CD4-positive, alpha-beta T cell treated with Interleukin-1 beta for 1 hour (primary cell): ENCODE results near the gene HS6ST3.

ENCODE experiments used
- DNase-seq, 2 donors: peaks; one replicate each; pipeline ENCODE4 v3.0.0-alpha.2; 2020 to 2022

The HS6ST3 gene

DNA sequence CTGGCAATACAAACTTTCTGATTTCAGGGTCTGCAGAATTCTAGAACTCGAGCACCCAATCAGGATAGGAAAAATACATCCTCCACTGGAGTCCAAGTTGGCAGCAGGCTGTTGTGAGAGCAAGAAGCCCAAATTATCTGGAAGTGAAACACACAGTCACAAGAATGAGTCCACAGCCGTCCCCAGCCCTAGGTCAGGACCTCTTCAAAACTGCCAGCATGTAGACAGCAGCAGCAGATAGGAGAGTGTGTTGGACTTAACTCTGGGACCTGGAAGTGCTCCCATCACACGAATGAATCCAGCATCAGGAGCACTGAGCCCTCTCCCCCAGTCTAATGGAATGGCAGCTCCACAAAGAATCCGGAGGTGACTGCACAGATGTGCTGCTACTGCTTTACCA, 483.7 kb downstream of the HS6ST3 start:
- DNase-seq = no peak

DNA sequence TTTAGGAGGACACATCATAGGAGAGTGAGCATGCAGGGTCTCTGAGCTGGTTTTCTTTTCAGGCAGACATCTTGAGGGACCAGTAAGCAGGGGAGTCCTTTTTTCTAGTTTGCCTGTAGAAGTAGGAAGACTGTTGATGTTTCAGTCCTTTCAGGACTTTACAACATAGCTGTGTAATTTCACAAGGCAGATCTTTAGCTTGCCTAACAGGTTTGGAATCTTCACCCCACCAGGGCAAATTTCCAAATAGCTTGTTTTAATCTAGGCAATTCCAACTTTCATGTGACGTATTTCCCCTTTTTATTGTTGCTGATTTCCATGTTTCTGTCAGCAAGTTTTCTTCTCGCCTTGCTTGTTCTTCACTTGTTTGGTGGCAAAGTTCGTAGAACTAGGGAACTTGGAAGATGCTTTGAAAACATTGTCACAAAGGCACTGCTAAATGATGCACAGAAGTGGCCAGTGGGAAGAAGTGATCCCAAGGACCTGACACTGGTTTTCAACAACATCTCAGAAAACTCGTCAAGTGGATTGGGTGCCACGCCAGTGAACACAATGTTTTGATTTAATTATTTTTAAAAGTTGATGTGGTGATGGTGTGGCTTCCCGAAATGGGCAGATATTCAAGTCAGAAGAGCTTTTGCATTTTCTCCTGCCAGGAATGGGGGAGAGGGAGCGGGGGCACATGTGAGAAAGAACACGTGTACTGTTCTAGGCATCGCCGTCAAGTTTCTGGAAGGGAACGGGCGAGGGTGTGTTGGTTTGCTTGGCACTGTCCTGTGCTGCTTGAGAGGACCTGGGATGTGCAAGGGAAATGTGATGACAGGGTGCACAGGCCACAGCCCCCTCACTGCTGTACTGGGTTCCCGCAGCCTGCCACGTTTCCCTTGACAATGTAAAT, 485.8 kb downstream of the HS6ST3 start:
- no peak for DNase-seq

DNA sequence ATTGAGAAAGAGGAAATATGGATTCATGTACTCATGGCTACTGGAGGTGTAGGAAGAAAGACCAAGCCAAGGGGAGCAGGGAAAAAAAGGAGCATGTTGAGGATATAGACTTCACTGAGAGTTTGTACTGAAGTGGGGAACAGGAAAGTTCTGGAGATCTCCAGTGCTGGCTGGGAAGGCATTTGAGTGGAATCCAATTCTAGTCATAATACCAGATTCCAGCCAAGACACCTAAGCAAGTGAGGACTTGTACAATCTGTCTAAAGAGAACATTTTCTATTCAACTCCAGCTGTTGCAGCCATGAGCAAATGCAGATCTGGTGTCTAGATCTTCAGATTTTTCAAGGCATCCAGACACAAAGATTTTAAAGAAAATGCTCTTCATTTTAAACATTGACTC, 491.8 kb downstream of the HS6ST3 start:
- DNase-seq = no peak

DNA sequence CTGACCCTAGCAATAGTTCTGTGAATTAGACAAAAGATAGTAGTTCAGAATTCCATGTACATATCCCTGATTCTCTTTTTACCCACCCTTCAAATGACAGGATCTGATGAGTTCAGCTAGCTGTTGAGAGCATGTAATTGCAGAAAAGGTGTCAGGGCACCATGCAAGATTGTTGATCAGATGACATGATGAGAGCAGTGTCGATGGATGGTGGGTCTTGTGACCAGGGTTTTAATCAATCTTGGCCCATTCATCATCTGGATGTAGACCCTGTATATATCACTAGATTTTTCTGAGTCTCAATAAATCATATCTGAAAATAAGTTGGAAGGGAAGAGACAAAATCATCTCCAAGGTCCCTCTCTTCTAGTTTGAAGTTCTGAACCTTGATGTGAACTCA, 525.3 kb downstream of the HS6ST3 start:
- DNase-seq = no peak

DNA sequence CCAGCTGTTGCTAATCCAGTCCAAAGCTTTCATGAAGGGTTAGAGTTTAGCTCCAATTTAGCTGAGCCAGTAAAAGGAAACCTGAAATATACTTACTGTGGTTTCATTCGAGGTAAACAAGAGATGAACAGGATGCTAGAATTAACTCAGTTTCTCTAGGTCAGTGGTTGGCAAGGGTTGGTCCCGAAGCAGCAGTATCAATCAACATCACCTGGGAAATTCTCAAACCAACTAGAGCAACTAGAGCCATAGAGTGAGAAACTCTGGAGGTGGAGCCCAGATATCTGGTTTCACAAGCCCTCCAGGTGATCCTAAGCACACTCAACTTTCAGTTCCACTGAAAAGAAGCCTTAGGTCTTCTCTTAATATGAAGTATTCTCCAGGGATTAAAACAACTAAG, 527.6 kb downstream of the HS6ST3 start:
- DNase-seq = no peak

DNA sequence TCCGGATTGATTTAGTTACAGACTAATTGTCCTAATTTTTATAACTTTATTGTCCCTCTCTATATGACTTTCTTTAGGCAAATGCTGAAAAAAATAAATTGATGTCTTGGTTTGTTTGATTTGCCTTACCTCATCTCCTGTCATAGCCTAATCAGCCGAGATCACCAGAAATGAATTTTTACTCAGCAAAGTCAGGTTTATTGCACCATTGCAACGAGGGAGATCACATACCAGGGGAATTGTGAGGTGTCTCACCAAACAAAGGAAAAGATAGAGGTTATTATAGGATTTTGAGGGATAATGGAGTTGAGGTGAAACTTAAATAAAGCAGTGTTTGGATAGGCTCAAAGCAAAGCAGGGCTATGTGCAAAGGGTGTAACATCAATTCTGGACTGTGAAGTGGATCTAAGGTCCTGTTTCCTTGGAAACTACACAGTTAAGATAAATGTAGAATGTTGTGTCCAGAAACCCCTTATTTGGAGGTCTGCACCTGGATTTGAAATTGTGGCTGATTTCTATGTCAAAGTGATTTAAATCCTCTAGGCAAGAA, 531.8 kb downstream of the HS6ST3 start:
- no peak for DNase-seq

DNA sequence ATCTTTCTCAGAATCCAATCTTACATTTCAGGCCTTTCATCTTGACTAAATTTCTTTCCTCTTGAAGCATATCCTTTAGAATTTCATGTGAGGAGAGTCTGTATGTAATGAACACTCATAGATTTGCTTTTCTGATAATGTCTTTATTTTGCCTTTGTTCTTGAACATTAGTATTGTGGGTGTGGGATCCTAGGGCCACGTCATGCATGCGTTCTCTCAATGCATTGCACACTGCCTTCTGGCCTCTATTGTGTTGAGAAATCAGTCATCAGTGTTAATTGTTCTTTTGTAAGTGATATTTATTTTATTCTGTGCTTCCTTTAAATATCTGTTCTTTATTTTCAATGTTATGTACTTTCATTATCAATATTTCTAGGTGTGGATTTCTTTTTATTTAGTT, 539.4 kb downstream of the HS6ST3 start:
- DNase-seq = no peak

DNA sequence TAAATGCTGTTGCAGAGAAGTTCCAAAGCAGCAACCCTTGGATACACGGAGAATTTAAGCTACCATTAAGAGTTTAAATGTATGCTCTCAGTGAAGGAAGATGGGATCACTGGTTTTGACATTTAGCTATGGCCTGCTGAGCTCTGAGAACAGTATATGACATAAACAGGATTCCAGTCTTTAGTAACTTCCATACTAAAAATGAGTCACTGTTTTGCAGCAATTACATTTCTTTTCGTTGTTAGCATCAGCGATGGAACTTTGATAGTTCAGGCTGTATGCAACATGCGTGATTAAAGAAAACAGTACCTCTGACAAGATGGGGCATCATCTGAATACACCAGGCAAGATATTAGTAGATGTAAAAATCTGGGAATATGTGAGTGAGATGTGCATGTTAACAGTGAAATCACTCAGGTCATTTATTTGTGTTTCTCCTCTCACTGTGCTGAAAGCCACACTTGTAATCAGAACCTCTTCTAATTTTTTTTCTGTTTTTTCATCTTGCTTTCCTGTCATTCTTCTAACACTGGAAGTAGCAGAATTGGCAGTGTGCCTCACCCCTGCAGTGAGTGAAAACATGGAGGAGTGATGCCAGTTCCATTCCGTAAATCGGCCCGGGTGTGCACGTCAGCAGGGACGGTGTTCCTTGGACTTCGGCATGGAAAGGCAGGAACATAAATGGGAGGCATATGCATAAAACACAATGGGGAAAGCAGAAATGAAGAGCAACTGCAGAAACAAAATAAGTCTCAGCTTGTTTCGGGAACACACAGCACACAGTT, 542.8 kb downstream of the HS6ST3 start:
- no peak for DNase-seq

DNA sequence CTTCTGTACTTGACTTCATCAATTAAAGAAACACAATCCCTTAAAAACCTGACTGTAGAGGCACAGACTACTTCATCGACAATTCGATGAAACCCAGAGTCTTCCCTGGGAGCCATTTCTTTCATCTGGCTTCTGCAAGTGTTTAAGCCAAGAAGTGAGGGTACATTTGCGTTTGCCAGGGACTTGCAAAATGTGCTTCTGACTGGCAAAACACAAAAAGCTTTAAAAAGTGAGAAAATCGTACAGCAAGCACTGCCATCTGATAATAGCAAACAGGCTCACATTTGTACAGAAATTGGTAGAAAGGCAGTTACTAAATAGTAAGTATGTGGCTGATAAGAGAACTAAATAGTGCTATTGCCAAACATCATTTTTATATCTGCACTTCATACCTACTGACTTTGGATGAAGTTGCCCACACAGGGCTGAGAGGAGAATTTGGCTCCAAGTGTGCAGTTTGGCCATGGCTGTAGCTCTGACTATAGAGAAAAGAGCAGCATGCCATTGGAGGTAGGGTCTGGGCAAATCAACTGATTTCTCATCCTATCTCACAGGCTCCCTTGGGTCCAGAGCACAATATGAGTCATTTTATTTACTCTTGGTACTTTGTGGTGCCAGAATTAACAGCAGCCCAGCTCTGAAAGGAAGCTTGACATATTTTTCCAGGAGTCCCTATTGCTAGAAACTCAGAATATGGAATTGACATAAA, 546.2 kb downstream of the HS6ST3 start:
- DNase-seq = no peak

DNA sequence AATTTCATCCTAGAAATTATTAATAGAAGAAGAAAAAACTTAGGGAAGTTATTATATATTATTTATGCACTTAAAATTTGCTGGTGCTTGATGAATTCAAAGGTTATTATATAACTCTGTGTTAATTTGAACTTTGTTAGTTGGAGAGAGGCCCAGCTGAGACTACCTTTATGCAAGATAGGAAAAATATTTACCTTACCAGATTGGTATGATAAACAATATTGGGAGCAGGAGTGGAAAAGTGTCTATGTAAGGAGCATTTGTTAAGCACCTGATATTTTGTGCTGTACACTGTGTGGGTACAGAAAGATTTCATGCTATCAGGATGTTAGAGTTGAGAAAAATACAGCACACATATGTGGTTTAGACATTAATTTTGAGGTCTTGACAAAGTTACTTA, 547.1 kb downstream of the HS6ST3 start:
- no peak for DNase-seq

DNA sequence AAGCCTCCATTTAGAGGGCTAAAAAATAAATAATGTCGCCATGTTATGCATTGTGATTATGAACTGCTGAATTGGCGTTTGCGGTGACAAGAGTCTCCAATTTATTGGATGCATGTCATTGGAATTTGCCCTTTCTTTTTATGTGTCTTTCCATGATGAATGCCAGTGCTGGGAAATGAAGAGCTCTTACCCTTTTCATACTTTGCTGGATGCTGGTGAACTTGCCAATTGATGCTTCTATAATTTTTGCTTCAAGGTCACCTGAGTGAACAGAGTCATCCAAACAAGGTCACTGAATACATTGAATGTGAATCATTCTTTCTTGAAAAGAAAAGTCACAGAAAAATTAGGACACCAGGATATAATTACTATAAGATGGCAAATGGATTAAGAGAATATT, 556.2 kb downstream of the HS6ST3 start:
- no peak for DNase-seq

DNA sequence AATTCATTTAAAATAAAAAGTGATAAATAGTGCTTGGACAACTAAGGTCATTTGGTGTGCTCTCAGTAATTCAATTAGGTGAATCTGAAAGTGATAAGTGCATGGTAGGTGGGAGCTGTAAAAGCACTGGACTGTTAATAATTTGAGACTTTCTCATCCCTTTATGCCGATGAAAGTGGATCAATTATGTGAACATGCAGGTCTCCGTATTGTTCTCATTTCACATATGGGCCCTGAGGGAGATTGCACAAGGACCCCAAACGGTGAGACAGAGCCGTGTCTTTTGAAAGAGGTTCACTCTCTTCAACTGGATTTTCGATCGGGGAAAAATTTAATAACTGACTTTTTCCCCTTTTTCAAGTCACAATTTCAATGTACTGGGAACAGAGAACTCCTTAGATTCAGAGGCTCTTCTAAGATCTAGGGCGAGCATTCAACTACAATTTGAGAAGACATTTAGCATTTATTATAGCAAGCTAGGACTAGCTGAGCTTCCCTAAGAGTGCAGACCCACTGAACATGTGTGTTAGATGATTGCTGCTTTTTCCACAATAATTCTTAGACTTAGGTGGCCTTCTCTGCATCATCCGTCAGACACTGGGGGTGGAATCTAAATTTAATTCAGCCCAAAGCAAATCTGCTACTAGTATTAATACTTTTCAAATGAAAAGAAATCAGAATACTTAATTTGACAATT, 556.8 kb downstream of the HS6ST3 start:
- no peak for DNase-seq

DNA sequence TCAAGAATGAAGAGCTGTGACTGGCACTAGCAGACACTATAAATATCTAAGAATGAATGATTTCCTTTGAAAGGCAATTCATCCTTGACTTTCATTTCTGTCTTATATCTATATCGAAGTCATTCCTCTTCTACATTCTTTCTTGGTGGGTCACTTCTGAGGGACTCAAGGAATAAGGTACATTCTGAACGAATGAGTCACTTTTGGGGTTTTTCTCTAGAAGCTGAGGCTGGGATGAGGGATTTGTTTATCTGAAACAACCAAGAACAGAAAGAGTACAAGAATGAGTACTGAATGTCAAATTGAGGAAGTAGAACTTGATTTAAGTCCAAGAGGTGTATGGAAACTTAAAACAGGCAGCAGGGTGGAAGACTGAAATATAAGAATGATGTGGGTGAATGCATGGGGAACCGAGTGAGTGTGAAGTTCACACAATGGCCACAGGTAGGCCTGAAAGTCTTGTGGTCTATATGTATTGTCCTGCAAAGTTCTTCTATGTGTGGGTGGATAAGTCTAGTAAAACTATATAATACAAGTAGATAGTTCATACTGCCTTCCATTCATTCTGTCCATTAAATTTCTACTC, 560.5 kb downstream of the HS6ST3 start:
- no peak for DNase-seq

DNA sequence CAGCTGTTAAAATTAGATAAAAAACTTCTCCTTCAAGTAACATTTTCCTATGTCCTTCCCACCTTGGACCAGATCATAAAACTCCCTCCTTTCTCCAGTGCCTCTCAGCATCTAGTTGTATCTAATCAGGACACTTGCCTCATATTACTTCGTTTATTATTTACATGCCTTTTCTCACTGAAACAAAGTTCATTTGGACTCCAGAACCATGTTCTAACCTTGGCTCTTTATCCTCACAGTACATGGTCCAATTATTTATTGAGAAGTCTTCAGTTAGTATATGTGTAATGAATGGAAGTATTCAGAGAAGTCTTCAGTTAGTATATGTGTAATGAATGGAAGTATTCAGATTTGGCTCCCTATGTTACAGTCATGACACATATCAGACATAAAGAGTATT, 561.7 kb downstream of the HS6ST3 start:
- DNase-seq = no peak

DNA sequence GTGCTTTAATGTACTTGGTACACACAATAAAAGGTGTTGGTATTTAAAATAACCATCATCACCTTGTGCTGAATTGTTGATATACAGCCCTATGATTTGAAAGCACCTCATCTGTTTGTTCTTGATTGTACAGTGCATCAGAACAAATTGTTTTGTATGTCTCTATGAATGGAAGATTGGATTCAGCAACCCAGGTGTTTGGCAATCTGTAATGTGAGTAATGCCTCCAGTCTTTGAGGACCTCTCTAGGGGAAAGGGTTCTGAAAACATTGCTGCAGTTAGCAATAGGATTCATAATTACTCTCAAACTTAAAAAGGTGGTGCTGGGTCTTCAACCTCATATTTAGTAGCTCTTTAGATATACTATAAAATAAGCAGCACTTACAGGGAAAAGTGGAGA, 562.6 kb downstream of the HS6ST3 start:
- no peak for DNase-seq

DNA sequence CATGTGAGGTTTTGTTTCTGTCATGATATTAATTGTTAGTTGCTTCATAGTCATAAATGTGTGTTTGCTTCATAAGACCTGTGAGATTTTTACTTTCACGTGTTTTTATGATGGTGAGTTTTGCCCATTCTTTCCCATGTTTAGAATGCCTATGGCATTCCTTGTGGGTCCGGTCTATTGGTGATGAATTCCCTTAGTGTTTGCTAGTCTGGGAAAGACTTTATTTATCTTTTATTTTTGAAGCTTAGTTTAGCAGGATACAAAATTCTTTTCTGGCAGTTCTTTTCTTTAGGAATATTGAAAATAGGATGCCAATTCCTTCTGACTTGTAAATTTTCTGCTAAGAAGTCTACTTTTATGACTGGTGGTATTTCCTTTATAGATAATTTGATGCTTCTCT, 571.7 kb downstream of the HS6ST3 start:
- DNase-seq = no peak

DNA sequence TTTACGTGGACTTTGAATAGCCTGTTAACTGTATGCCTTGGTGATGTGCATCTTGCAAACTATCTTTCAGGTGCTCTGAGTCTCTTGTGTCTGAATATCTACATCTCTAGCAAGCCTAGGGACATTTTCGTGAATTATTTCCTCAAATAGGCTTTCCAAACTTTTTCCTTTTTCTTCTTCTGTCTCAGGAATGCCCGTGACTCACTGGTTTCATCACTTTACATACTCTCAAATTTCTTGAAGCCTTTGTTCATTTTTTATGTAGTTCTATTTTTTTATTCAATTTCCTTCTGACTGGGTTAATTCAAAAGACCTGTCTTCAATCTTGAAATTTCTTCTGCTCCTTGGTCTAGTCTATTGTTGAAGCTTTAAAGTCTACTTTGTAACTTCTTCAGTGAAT, 572.1 kb downstream of the HS6ST3 start:
- DNase-seq = no peak

DNA sequence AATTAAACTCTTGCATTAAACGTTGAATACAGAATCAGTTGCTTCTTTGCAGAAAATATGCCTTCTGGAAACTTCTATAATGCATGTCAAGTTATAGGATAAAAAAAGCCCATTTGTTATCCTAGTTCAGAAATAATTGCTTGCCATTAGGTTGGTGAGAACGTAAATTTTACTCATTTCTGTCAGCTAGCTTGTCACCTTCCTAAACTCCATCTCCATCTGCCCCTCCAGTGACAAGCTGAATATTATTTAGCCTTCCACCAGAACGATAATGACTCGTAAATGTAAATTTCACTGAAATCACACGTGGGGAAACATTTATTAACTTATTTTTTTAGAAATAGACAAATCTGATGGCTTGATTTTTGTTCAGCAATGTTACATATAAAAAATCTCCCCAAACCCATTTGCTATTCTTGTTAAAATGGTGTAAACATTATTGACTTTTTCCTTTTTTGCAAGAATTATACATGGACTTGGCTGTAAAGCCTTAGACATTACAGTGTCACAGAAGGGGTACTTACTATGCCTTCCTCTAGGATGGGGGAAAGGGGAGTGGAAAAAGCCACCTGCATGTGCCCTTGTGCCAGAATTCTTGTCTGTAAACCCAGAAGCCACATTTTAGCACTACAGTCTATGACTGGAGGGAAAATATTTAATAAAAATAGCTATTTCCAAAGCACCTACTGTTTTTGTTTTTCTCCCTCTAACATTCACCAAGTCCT, 577.5 kb downstream of the HS6ST3 start:
- no peak for DNase-seq

DNA sequence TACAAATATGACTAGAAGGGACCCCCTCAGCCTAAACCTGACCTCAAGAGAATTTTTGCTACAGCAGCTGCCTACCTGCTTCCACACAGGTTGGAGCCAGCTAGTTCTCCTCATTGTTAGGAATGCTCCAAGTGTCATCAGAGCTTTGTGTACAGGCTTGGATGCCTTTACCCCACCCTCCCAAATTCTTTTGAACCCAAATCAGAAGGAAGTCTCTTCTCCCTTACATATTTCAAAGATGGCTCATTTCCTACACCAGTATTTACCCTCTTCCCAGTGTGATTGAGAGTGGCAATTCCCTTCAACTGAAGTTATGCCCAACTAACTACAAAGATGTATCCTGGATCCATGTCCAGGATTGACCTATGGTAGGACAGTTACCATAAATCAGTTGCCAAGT, 581.2 kb downstream of the HS6ST3 start:
- DNase-seq = no peak

DNA sequence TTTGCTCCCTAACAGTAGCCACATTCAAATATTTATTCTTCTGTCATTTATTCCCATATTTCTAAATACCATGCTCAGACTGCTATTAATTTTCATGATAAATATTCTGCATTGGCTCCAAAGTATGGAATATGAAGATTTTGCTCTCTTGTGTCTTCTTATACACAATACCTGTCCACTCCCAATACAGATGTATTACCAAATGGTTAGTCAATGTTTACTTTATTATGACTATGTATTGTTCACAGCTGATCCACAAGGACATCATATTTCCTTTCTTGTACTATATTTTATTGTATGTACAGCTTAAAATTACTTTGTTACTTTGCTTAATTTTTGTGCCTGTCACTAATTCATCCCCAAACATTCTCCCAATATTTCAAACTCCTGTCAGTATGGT, 582.1 kb downstream of the HS6ST3 start:
- no peak for DNase-seq

DNA sequence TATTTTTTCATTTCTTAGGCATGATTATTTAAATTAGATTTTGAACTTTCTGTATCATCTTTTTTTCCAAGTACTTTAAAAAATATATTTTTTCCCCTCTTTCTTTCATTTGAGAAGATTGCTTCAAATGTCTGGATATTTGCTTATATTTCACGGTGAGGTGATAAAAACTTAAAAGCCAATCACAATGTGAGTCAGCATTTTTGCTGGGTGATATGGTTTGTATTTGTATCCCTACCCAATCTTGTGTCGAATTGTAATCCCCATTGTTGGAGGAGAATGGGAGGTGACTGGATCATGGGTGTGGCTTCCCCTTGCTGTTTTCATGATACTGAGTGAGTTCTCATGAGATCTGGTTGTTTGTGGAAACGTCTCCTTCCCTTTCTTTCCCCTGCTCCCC, 583.9 kb downstream of the HS6ST3 start:
- no peak for DNase-seq

DNA sequence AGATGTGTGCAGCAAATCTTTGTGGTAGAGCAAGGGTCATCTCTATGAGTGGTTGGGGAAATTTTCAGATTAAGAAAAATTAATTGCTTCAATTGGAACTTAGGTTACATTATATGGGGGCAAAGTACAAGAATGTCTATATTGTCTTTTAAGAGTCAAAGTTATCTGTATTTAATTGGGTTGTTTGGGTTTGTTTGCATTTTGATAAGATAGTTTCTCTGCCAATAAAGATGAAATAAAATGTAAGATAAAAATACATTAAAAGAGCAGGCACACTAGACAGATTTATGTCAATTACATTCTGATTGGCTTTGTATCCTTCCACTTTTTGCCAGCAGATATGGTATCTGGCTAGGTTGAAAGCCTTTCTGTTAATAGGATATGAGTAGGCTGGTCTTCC, 587.1 kb downstream of the HS6ST3 start:
- no peak for DNase-seq
